ENCODE measurements around the gene REC114. TPM values are rescaled to one million over a fixed set of nuclear protein-coding genes. Genes with fewer than 3 reads are reported as not detected.
"Not testable (repeated sequence)": the region's sequence is repeated elsewhere in the genome, so short reads cannot be mapped to it uniquely, and the experiment has no call there.

Gene REC114
- polyA plus RNA-seq, 3 donors, result not detected

DNA sequence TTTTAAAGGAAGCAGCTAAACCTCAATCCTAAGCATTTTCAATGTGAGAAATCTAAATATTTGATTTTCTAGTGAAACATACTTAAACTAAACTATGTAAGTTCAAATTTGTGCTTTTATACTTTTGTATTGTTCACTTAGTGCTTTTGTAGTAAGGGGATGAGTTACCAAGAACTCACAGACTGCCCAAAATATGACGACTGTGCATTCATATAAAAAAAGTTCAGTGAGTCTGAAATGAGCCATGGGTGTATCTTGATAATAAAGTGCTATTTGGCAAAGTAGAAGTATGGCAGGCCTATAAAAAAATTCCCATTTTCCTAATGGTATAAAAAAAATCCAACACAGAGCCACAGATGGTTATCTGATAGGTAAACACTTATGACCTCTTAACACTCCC, 124.1 kb downstream of the REC114 start:
- WGBS, 3 donors, result 72 to 85% (median 77%) methylated on average over 1 of the region's 1 CpG

DNA sequence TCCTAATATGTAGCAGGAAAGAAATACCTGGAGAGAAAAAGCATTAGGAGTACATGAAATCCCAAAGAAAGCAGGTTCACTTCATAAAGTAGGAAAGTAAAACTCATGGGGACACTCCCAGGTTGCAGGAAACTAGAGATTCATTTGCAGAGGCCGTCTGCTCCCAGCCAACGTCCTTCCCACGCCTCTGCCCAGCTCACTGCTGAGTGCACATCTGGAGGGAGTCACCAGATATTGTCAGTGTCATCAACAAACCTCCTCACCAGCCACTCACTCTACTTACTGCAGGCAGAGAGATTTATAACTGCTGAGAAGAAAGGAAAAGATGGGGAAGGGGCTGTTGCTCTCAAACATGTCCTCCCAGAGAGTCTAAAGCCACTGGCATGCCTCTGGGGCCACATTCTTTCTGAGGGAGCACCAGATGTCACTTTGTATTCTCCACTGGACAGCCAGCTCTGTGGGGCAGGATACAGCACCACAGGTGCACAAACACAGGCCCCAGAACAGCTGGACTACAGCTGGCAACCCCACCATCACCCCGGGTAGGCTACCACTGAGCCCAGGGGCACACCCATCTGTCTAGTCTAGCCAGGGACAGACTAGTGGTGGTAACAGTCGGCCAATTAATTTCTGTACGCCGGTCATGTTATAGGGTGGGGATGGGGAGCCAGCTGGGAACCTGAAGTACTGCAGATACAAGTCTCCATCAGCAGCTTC, 125.8 kb downstream of the REC114 start:
- H3K27ac ChIP-seq (ENCODE audit: low read depth, low read length), result no peak overlapping the region
- 81 to 86% (median 81%) methylated on average over 7 of the region's 7 CpGs for WGBS, 3 donors

More for the DNA sequence above, 124.1 kb downstream of the REC114 start:
- no peak overlapping the region for H3K27ac ChIP-seq (ENCODE audit: low read depth, low read length)

DNA sequence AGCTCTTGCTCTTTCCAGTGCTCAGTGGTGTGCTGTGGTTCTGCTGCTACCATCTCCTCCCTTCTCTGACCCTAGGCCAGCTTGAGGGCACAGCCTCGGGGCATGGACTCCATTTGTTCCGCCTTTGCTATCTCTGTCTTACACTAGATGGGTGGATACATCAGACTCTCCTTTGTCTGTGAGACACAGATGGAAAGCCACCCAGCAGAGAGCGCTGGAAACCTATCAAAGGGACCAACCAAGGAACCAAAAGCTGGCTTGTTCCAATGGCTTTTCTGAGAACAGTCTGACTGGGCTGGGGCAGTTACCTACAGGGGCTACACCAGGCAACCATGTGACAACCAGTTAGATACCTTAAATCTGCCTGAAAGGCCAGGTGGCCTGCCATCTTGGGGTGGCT, 126.4 kb downstream of the REC114 start:
- 93 to 98% (median 95%) methylated on average over 3 of the region's 3 CpGs for WGBS, 3 donors
- H3K27ac ChIP-seq (ENCODE audit: low read depth, low read length), result no peak overlapping the region

DNA sequence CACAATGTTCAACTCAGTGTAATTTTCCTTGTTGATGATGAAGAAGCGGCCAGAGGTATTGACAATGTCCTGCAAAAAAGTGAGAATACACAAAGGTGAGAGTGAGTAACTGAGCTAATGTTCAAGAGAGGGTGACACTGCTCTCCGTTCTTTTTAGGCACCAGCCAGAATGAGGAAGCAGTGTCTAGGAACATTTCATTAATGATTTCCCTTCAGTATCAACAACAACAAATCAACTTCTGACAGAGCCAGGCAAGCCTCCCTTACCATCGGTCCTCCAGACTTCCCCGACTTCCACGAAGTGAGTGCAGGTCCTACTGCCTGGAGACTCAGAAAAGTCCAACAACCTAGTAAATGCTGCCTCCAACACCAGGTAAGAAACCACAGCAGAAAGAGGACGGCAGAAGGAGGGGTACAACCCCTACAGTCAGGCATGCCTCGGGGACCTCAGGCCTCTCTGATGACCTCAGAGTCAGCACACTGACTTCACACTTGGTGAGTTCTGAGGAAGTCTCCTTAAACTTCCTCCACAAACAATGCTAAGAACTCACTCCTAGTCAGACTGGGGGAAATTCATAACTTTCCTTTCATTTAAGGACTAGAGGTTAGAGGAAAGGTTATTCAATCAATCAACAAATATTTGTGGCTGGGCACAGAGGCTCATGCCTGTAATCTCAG, 127.5 kb downstream of the REC114 start:
- no peak overlapping the region for H3K27ac ChIP-seq (ENCODE audit: low read depth, low read length)
- WGBS, 3 donors, result 61 to 69% (median 65%) methylated on average over 7 of the region's 7 CpGs

DNA sequence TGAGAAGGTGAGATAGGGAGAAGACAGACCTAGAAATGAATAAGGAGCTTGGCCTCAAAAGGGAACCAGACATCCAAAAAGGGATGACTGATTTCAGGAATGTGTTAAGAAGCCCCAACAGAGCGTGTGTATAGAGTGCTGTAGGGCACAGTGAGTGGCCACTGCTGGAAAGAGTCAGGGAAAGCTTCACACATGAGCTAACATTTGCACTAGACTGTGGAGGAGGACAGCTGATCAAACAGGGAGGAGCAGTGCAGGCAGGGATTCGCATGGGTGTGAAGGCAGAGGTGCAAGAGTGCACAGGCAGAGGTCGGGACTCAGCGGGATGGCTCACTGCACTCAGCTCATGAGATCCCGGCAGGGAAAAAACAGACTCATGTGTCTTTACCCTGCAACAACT, 128.4 kb downstream of the REC114 start:
- H3K27ac ChIP-seq (ENCODE audit: low read depth, low read length), result no peak overlapping the region
- WGBS, 3 donors, result 37 to 76% (median 76%) methylated on average over 5 of the region's 5 CpGs

DNA sequence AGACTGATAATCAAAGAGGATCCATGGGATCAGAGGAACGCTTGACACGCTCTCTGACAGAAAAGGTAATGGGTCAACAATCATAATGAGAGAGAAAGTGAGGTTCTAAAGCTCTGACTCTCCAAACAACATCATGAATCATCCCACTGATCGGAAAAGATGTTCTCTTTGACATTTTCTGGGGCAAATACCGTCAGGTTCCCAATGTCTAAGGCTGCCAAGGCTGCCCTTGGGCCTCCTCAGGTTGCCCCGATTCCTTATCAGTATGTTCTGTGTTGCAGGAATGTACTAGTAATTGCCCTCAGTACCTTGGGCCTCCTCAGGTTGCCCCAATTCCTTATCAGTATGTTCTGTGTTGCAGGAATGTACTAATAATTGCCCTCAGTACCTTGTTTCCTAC, 129.3 kb downstream of the REC114 start:
- WGBS, 3 donors, result 51 to 81% (median 78%) methylated on average over 5 of the region's 5 CpGs
- no peak overlapping the region for H3K27ac ChIP-seq (ENCODE audit: low read depth, low read length)

DNA sequence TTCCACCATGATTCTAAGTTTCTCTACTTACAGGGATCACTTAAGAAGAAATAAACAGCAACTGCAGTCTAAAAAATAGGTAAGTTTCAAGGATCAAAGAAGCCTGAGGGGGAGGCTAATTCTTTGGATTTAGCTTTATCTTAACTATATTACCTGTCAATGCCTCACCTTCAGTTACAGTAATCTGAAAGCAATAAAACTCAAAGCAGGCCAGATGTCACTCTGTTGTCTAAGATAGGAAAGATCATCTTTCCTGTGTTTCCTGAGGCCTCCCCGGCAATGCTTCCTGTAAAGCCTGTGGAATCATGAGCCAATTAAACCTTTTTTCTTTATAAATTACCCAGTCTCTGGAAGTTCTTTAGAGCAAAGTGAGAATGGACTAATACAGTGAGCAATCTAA, 130.1 kb downstream of the REC114 start:
- WGBS, 3 donors, result 45 to 85% (median 60%) methylated on average over 1 of the region's 1 CpG
- no peak overlapping the region for H3K27ac ChIP-seq (ENCODE audit: low read depth, low read length)

DNA sequence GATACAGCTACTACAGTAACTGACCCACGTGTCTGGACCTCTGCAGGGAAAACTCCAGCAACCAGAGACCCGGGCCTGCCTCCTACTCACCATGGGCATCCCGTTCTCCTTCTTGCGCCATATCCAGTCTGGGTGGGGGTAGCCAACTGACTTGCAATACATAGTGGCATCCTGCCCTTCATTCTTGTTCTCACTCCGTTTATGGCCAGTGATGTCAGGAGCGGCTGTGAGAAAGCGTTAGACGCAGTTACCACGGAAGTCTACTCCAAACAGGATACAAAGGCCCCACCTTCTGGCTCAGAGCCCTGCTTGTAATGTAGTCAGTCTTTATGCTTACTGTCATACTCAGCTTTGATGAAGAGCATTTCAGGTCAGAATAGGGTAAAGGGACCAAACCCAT, 130.6 kb downstream of the REC114 start:
- no peak overlapping the region for H3K27ac ChIP-seq (ENCODE audit: low read depth, low read length)
- WGBS, 3 donors, result 41 to 79% (median 43%) methylated on average over 9 of the region's 9 CpGs

DNA sequence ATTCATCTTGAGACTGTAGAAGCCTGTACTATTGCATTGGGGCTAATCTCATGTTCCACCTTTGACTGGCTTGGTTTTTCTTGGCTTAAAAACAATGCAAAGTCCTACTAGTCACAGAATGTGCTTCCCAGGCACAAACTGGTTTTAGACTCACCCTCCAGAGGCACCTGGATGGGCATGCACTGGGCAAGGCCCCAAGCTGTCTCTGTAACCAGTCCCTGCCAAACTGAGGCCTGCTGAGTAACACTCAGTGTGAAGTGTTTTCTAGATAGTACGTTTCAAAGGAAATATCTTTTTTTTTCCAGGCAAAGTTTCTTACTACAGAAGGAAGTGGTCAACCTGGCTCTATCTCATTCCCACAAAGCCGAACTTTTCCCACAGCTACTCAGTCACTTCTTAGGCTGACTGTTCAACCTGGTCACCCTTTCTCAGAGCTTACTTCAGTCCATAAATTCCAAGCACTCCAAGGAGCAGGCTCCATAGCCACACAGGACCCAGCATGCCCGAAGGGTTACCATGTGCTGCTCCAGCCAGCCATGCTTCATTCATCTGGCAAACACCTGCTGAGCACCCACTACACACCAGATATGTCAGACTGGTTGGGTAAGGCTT, 132.8 kb downstream of the REC114 start:
- H3K27ac ChIP-seq (ENCODE audit: low read depth, low read length), result no peak overlapping the region
- 64 to 73% (median 65%) methylated on average over 3 of the region's 3 CpGs for WGBS, 3 donors

DNA sequence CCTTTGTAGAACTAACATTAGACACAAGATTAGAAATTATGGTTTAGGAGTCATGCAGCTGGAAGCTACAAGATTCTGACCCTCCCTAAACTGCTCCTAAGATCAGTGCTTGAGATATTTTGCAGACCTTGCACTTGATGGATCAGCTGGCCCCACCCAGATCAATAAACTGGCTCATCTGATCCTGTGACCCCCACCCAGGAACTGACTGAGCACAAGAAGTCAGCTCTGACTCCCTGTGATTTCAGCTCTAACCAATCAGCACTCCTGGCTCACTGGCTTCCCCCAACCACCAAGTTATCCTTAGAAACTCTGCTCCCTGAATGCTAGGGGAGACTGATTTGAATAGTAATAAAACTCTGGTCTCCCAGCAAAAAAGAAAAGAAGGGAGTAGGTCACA, 134.6 kb downstream of the REC114 start:
- H3K27ac ChIP-seq (ENCODE audit: low read depth, low read length), result not testable (repeated sequence)

DNA sequence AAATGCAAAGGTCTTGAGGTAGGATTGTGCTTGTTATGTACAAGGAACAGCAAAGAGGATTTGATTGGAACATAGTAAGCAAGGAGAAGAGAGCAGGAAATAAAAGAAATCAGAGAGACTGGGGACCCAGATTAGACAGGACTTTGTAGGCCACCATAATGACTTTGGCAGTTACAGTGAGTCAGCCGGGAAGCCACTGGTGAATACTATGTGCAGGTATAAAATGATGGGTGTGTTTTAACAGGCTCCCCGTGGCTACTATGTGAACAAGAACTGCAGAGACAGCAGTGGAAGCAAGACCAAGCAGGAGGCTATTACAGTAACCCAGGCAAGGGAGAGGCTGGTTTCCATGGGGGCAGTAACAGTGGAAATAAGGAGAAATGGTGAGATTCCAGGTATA, 135.1 kb downstream of the REC114 start:
- WGBS, 3 donors, result 82 to 94% (median 89%) methylated on average over 2 of the region's 2 CpGs

DNA sequence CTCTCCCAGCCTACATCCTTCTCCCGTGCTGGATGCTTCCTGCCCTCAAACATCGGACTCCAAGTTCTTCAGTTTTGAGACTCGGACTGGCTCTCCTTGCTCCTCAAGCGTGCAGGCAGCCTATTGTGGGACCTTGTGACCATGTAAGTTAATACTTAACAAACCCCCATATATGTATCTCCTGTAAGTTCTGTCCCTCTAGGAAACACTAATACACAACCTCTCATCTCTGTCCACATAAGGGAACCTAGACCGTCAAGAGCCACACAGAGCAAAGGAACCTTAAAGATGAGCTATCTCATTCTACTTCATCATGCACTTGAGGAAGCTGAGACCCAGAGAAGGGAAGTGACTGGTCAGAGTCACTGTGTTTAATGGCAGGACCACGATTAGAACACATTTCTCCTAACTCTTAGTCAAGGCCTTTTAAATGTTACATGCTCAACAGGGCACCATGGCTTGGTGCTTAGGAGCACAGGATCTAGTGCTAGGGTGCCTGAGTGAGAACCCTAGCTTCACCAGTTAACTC, 140.0 kb downstream of the REC114 start:
- 76 to 93% (median 85%) methylated on average over 6 of the region's 6 CpGs for WGBS, 3 donors
- no peak overlapping the region for H3K27ac ChIP-seq (ENCODE audit: low read depth, low read length)

More for the DNA sequence above, 135.1 kb downstream of the REC114 start:
- no peak overlapping the region for H3K27ac ChIP-seq (ENCODE audit: low read depth, low read length)

DNA sequence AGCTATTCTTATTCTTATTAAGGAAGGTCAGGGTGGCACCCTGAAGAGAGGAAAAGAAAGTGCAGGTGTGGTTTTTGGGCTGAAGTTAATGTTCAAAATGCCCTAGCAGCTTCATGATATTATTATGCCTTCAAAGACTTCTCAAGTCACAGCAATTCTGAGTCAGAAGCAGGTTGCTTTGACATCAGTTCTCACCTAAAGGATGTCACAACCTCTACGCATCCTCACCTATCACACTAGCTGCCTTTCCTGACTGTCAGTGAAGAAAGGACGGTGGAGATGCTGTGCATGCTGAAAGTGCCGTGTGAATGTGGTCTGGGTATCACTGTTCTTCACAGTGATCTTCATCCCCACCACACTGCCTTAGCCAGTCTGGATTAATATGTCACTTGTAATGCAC, 140.6 kb downstream of the REC114 start:
- no peak overlapping the region for H3K27ac ChIP-seq (ENCODE audit: low read depth, low read length)
- 91 to 94% (median 93%) methylated on average over 3 of the region's 3 CpGs for WGBS, 3 donors

DNA sequence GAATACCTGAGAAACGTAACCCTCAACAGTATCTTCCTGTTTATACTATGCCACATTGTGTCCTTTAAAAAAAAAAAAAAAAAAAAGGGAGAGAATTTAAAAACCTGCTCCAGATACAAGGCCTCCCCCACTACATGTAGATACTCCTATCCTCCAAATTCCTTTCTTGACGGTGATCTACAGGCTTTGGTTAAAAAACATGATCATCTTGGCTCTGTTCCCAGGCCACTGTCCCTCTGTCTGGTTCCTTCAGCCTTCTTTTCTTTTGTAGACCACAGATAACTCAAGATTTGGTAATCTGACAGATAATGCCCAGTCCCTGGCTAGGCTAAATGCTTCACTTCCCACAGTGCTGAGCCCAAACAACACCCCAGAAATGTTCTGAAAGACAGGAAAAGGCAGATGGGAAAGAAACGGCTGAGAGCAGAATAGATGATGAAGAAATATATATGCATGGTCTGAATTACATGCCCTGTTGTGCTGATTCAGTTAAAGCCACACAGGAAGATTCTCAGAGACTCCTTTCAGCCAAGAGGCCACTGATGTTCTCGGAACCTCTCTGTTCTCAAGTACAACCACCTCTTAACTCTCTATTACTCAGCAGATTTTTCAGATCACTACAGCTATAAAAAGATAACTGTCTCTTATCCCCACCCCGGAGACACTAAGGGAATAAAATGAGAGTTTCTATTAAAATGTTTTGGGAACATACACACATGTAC, 141.9 kb downstream of the REC114 start:
- no peak overlapping the region for H3K27ac ChIP-seq (ENCODE audit: low read depth, low read length)
- WGBS, 3 donors, result 49 to 67% (median 55%) methylated on average over 5 of the region's 5 CpGs

DNA sequence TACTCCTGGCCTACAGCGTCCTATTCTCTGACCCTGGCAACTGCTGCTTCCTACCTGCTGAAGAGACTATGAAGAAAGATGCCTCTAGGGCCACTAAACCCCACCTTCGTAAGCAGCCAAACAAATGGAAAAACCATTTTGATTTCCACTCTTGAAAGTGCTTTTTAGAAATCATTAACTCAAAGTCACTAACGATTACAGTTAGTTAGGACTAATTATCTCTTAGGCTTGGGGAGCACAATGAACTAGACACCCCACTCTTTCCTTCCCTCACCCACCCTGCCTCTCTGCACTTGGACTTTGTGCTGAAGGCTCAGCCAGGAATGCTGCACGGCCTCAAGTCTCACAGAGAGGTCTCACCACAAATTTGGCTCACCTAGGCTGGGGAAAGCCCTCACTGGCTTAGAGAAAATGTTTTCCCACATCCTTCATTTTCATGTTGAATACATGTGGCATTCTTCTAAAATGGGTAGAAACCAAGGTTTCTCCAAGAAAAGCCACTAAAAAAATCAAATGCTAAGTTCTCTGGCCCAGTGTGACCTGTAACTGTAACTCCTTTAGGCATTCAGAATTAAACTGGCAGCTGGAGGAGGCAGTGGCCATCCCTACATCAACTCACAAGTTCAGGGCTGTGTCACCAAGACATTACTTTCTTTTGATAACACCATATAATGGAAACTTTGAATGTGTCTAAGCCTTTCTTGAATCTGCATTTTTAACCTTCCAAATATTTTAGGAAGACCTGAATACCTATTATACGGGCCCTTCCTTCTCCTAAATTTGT, 143.1 kb downstream of the REC114 start:
- WGBS, 3 donors, result 71 to 93% (median 90%) methylated on average over 5 of the region's 5 CpGs

DNA sequence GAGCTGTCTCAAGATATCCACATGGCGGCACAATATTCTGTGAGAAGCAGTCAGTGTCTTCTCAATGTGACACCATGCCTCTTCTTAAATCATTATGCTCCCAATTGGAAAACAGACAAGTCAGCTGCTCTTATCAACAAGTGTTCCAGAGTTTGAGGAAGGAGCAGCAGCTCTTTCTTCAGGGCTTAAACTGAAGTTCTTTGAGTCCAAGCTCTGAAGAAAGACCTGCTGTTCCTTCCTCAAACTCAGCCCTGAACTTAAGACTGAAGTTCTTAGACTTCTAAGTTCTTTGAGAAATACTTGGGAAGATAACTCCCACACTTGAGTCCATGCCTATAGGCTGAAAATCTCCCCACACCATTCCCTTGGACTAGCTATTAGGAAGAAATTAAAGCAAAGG, 146.8 kb downstream of the REC114 start:
- no peak overlapping the region for H3K27ac ChIP-seq (ENCODE audit: low read depth, low read length)
- 97 to 100% (median 100%) methylated on average over 1 of the region's 1 CpG for WGBS, 3 donors

More for the DNA sequence above, 143.1 kb downstream of the REC114 start:
- no peak overlapping the region for H3K27ac ChIP-seq (ENCODE audit: low read depth, low read length)

DNA sequence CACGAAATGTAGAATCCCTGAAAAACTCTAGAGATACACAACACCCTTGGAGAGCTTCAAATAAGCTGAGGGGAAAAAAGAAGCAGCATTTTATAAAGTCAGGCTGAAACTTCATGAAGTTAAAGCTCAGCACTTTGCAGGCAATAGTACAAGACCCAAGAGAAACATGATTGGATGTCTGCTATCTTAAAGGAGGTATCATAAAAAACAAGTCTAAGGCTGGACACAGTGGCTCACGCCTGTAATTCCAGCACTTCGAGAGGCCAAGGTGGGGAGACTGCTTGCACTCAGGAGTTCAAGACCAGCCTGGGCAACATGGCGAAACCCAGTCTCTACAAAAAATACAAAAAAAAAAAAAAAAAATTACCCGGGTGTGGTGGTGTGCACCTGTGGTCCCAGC, 147.3 kb downstream of the REC114 start:
- 92 to 96% (median 95%) methylated on average over 5 of the region's 5 CpGs for WGBS, 3 donors

More for the DNA sequence above, 147.3 kb downstream of the REC114 start:
- H3K27ac ChIP-seq (ENCODE audit: low read depth, low read length), result no peak overlapping the region
